Measurements from ENCODE around the gene PYDC2. TPM values are rescaled to one million over a fixed set of nuclear protein-coding genes. Genes with fewer than 3 reads are reported as not detected.

The PYDC2 gene
- total and polyA plus RNA-seq, 2 donors (not counting 3 experiments of a cell fraction or from before 2014, with no cell fraction given), result not detected

- H3K27me3 ChIP-seq (ENCODE audit: control insufficient read depth in 2 of 2, insufficient read depth in 2 of 2, low read length in 2 of 2), result peaks cover 0 to 4% of the 10 kb centered on the region in 2 experiments
- no peak overlapping the region for H3K4me3 ChIP-seq (replicated peaks in 1 of 3; ENCODE audit: insufficient read depth in 1 of 3, low read depth in 1 of 3, low read length in 3 of 3)
- FAIRE-seq (no peak), DNase-seq (ENCODE audit: low read depth, low spot score) (no peak)
- no peaks in the 10 kb centered on the region for H3K36me3 ChIP-seq (ENCODE audit: control insufficient read depth in 2 of 2, extremely low read depth in 1 of 2, insufficient read depth in 2 of 2, low read length in 2 of 2)
- CTCF ChIA-PET, result no interaction called here
- H3K9ac ChIP-seq (replicated peaks; ENCODE audit: extremely low read depth, insufficient read depth, low read length), result no peak overlapping the region
- H3K9me3 ChIP-seq (replicated peaks; ENCODE audit: control insufficient read depth, insufficient read depth, low read length), result no peaks in the 10 kb centered on the region
- intact Hi-C loops (cut with micrococcal nuclease) (loop anchor here (1.0 to 5.0 kb wide), 6 partner anchors 281 to 1027 kb away; no protein-coding TSS in a partner anchor), dilution Hi-C loops (cut with MboI; ENCODE audit: extremely low pct_ligation_motif_present, low sequenced_read_pairs) (no loop called here)
- no peaks in the 10 kb centered on the region for H3K79me2 ChIP-seq (ENCODE audit: control insufficient read depth, insufficient read depth, low read length)
- no peak overlapping the region for H3K27ac ChIP-seq (ENCODE audit: insufficient read depth, low read depth, low read length)
- no peak overlapping the region for H3K4me2 ChIP-seq (ENCODE audit: insufficient read depth, low read length)
- H4K20me1 ChIP-seq (replicated peaks; ENCODE audit: control insufficient read depth, extremely low read depth, insufficient read depth, low read length), result no peaks in the 10 kb centered on the region
- H3K9me1 ChIP-seq (replicated peaks; ENCODE audit: control insufficient read depth, extremely low read depth, insufficient read depth, low read length), result no peaks in the 10 kb centered on the region
- H2AFZ ChIP-seq (ENCODE audit: low read depth, low read length), result no peak overlapping the region
- BruUV-seq (replicated peaks), result no TSS peak
- H3K4me1 ChIP-seq (ENCODE audit: control insufficient read depth, extremely low read depth, insufficient read depth, low read length), result peaks cover 10% of the 10 kb centered on the region
- TF ChIP-seq CTCF (IDR thresholded peaks at IDR 0.05; ENCODE audit: extremely low read depth in 1 of 2, insufficient read depth in 1 of 2, low read depth in 1 of 2, low read length in 2 of 2), result no peak
- TF ChIP-seq FOS (IDR thresholded peaks at IDR 0.05; ENCODE audit: borderline replicate concordance, insufficient read depth, low read length), result no peak
- TF ChIP-seq POLR2A (IDR thresholded peaks at IDR 0.05; ENCODE audit: low read depth, low read length), result no peak
- POLR2A ChIA-PET, result no interaction called here
Observed at GRCh38 chr3:191417457-191417729, 43.6 kb upstream of the PYDC2 start.

GRCh38 chr3:191420771-191421170, 40.2 kb upstream of the PYDC2 start:
- dilution Hi-C loops (cut with MboI; ENCODE audit: extremely low pct_ligation_motif_present, low sequenced_read_pairs), result no loop called here

More at GRCh38 chr3:191420771-191421170, 40.2 kb upstream of the PYDC2 start:
- Histone ChIP-seq H3K9me3 (replicated peaks; ENCODE audit: control insufficient read depth, insufficient read depth, low read length) (no peaks in the 10 kb centered on the region), H3K9me1 (replicated peaks; ENCODE audit: control insufficient read depth, extremely low read depth, insufficient read depth, low read length) (no peaks in the 10 kb centered on the region), H3K4me1 (ENCODE audit: control insufficient read depth, extremely low read depth, insufficient read depth, low read length) (no peaks in the 10 kb centered on the region), H3K79me2 (ENCODE audit: control insufficient read depth, insufficient read depth, low read length) (no peaks in the 10 kb centered on the region), H2AFZ (ENCODE audit: low read depth, low read length) (no peak overlapping the region), H3K36me3 (ENCODE audit: control insufficient read depth in 2 of 2, extremely low read depth in 1 of 2, insufficient read depth in 2 of 2, low read length in 2 of 2) (no peaks in the 10 kb centered on the region), H3K4me2 (ENCODE audit: insufficient read depth, low read length) (no peak overlapping the region), H3K9ac (replicated peaks; ENCODE audit: extremely low read depth, insufficient read depth, low read length) (no peak overlapping the region), H3K27me3 (ENCODE audit: control insufficient read depth in 2 of 2, insufficient read depth in 2 of 2, low read length in 2 of 2) (peaks cover 0 to 4% of the 10 kb centered on the region in 2 experiments), H3K4me3 (replicated peaks in 1 of 3; ENCODE audit: insufficient read depth in 1 of 3, low read depth in 1 of 3, low read length in 3 of 3) (no peak overlapping the region), H4K20me1 (replicated peaks; ENCODE audit: control insufficient read depth, extremely low read depth, insufficient read depth, low read length) (no peaks in the 10 kb centered on the region), H3K27ac (ENCODE audit: insufficient read depth, low read depth, low read length) (no peak overlapping the region)
- no peak for DNase-seq (ENCODE audit: low read depth, low spot score)
- TF ChIP-seq POLR2A (IDR thresholded peaks at IDR 0.05; ENCODE audit: low read depth, low read length) (no peak), FOS (IDR thresholded peaks at IDR 0.05; ENCODE audit: borderline replicate concordance, insufficient read depth, low read length) (no peak), CTCF (IDR thresholded peaks at IDR 0.05; ENCODE audit: extremely low read depth in 1 of 2, insufficient read depth in 1 of 2, low read depth in 1 of 2, low read length in 2 of 2) (no peak), MAX (IDR thresholded peaks at IDR 0.05; ENCODE audit: insufficient read depth, insufficient read length) (no peak), POLR2AphosphoS5 (IDR thresholded peaks at IDR 0.05; ENCODE audit: insufficient read depth, low read depth, low read length) (no peak), GATA2 (IDR thresholded peaks at IDR 0.05; ENCODE audit: insufficient read depth, insufficient read length, low read depth, low read length) (no peak), JUN (IDR thresholded peaks at IDR 0.05; ENCODE audit: borderline replicate concordance, insufficient read depth, insufficient read length, low read depth) (no peak), EZH2 (IDR thresholded peaks at IDR 0.05; ENCODE audit: borderline replicate concordance, low read depth, low read length, severe bottlenecking) (no peak), MYC (IDR thresholded peaks at IDR 0.05; ENCODE audit: low read depth, low read length) (no peak)
- CTCF ChIA-PET, result interaction anchor here (1.0 to 2.1 kb wide), 4 partner anchors 8 to 1028 kb away, joined by 3 to 20 read pairs (median 4); no protein-coding TSS in a partner anchor
- FAIRE-seq, result no peak
- BruUV-seq (replicated peaks), result no TSS peak
- intact Hi-C loops (cut with micrococcal nuclease), result loop anchor here (10.0 kb wide), 1 partner anchor 356 kb away; no protein-coding TSS in a partner anchor
- POLR2A ChIA-PET, result no interaction called here
